ENCODE data around the gene PGAP2. TPM values are rescaled to one million over a fixed set of nuclear protein-coding genes. Genes with fewer than 3 reads are reported as not detected.
A peak's percentile ranks its signal among the peaks of the same experiment; 100 is the strongest.

PGAP2 gene
- total RNA-seq, 2 experiments from 2014 or later = 33.1 to 36.7 TPM

DNA sequence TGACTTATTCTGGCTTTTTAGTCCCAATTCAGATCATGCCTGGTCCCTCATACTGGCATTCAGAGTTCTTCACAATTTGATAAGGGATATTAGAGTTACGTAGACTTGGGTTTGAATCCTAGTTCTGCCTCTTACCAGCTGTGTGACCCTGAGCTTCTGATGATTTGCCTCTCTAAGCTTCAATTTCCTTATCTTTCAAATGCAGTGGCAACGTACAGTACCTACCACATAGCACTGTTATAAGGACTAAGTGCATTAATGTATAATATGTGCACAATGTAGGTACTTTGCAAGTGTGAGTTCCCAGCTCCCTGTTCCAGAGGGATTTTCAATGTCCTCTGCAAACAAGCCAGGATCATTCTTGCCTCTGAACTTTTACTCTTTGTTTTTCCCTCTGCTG, 25.1 kb downstream of the PGAP2 start:
- no peaks in the 10 kb centered on the region for H3K27me3 Mint-ChIP-seq
- ATAC-seq (no peak), DNase-seq (no peak)
- H3K9me3 Mint-ChIP-seq = no peaks in the 10 kb centered on the region
- TF ChIP-seq, protein P1, sequence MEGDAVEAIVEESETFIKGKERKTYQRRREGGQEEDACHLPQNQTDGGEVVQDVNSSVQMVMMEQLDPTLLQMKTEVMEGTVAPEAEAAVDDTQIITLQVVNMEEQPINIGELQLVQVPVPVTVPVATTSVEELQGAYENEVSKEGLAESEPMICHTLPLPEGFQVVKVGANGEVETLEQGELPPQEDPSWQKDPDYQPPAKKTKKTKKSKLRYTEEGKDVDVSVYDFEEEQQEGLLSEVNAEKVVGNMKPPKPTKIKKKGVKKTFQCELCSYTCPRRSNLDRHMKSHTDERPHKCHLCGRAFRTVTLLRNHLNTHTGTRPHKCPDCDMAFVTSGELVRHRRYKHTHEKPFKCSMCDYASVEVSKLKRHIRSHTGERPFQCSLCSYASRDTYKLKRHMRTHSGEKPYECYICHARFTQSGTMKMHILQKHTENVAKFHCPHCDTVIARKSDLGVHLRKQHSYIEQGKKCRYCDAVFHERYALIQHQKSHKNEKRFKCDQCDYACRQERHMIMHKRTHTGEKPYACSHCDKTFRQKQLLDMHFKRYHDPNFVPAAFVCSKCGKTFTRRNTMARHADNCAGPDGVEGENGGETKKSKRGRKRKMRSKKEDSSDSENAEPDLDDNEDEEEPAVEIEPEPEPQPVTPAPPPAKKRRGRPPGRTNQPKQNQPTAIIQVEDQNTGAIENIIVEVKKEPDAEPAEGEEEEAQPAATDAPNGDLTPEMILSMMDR (IDR thresholded peaks at IDR 0.05) = no peak
- no peak overlapping the region for H3K4me3 Mint-ChIP-seq
- CTCF ChIA-PET = interaction anchor here (1.4 to 5.8 kb wide), 4 partner anchors 8 to 239 kb away, joined by 4 to 33 read pairs (median 7); partner anchors contain the start of genes PGAP2 and RHOG
- intact Hi-C loops (cut with micrococcal nuclease) = no loop called here
- peak overlapping the region; percentile 91 for H3K27ac Mint-ChIP-seq
- POLR2A ChIA-PET = interaction anchor here (1.3 to 14.6 kb wide), 4 partner anchors 10 to 38 kb away, joined by 3 to 216 read pairs (median 4); partner anchors contain the start of gene STIM1
- H3K4me1 Mint-ChIP-seq (ENCODE audit: low read depth) = peaks cover 78% of the 10 kb centered on the region
- H3K36me3 Mint-ChIP-seq (ENCODE audit: low read depth) = peaks cover 75% of the 10 kb centered on the region

- no peak for ATAC-seq
- CTCF ChIA-PET = interaction anchor here (0.9 to 1.5 kb wide), 3 partner anchors 9 to 26 kb away, joined by 4 to 7 read pairs (median 7); partner anchors contain the start of gene PGAP2
- Mint-ChIP-seq H3K9me3 (no peaks in the 10 kb centered on the region), H3K27ac (peak overlapping the region; percentile 91), H3K4me3 (peak overlapping the region; percentile 87), H3K4me1 (ENCODE audit: low read depth) (peaks cover 76% of the 10 kb centered on the region), H3K27me3 (no peaks in the 10 kb centered on the region), H3K36me3 (ENCODE audit: low read depth) (peaks cover 80% of the 10 kb centered on the region)
- POLR2A ChIA-PET = interaction anchor here (0.6 to 14.6 kb wide), 4 partner anchors 11 to 31 kb away, joined by 3 to 216 read pairs (median 4); partner anchors contain the start of gene STIM1
- TF ChIP-seq, protein P1 (IDR thresholded peaks at IDR 0.05) = no peak
- intact Hi-C loops (cut with micrococcal nuclease) = no loop called here
- DNase-seq = no peak
These were observed 25.9 kb downstream of the PGAP2 start for GRCh38 chr11:3834349-3834663.

GRCh38 chr11:3834664-3835461, 26.5 kb downstream of the PGAP2 start:
- Mint-ChIP-seq H3K4me3 (peak overlapping the region; percentile 87), H3K4me1 (ENCODE audit: low read depth) (peaks cover 74% of the 10 kb centered on the region), H3K36me3 (ENCODE audit: low read depth) (peaks cover 81% of the 10 kb centered on the region), H3K9me3 (no peaks in the 10 kb centered on the region), H3K27ac (peak overlapping the region; percentile 91), H3K27me3 (no peaks in the 10 kb centered on the region)
- ATAC-seq (no peak), DNase-seq (no peak)
- TF ChIP-seq, protein P1 (IDR thresholded peaks at IDR 0.05) = no peak
- CTCF ChIA-PET = interaction anchor here (0.6 to 26.5 kb wide), 11 partner anchors 8 to 238 kb away, joined by 3 to 775 read pairs (median 3); partner anchors contain the start of genes NUP98 and PGAP2
- intact Hi-C loops (cut with micrococcal nuclease) = loop anchor here (5.0 kb wide), 1 partner anchor 38 kb away; the partner anchor contains the start of gene NUP98
- POLR2A ChIA-PET = interaction anchor here (0.6 to 14.6 kb wide), 6 partner anchors 12 to 40 kb away, joined by 3 to 216 read pairs (median 4); partner anchors contain the start of gene STIM1

- Mint-ChIP-seq H3K27ac (peak overlapping the region; percentile 91), H3K4me1 (ENCODE audit: low read depth) (peaks cover 68% of the 10 kb centered on the region), H3K27me3 (no peaks in the 10 kb centered on the region), H3K4me3 (peak overlapping the region; percentile 87), H3K9me3 (no peaks in the 10 kb centered on the region), H3K36me3 (ENCODE audit: low read depth) (peaks cover 76% of the 10 kb centered on the region)
- no peak for ATAC-seq
- CTCF ChIA-PET = interaction anchor here (0.6 to 26.5 kb wide), 10 partner anchors 9 to 237 kb away, joined by 3 to 775 read pairs (median 3); partner anchors contain the start of genes NUP98 and PGAP2
- POLR2A ChIA-PET = interaction anchor here (0.8 to 14.6 kb wide), 4 partner anchors 16 to 237 kb away, joined by 3 to 216 read pairs (median 4); partner anchors contain the start of gene STIM1
- DNase-seq = no peak
- intact Hi-C loops (cut with micrococcal nuclease) = loop anchor here (5.0 kb wide), 1 partner anchor 38 kb away; the partner anchor contains the start of gene NUP98
- TF ChIP-seq, protein P1 (IDR thresholded peaks at IDR 0.05) = no peak
These were observed 27.4 kb downstream of the PGAP2 start for GRCh38 chr11:3835751-3836150.
